ENCODE measurements around the gene SLC38A3.
A peak's percentile ranks its signal among the peaks of the same experiment; 100 is the strongest.

The SLC38A3 gene

GRCh38 chr3:50187750-50188149 is 17.3 kb upstream of the SLC38A3 start:
- Mint-ChIP-seq H3K36me3 (ENCODE audit: insufficient read depth) (peaks cover 1% of the 10 kb centered on the region), H3K27me3 (peaks cover 12% of the 10 kb centered on the region), H3K27ac (ENCODE audit: low read depth) (no peak overlapping the region), H3K9me3 (no peaks in the 10 kb centered on the region), H3K4me1 (no peaks in the 10 kb centered on the region), H3K4me3 (no peak overlapping the region)
- DNase-seq (ENCODE audit: low spot score in 2 of 2) = no peak
- ATAC-seq (replicated peaks; ENCODE audit: extremely low read depth, poor library complexity, severe bottlenecking) = no peak

GRCh38 chr3:50189274-50189673 is 15.8 kb upstream of the SLC38A3 start:
- DNase-seq (ENCODE audit: low spot score in 2 of 2) (no peak), ATAC-seq (replicated peaks; ENCODE audit: extremely low read depth, poor library complexity, severe bottlenecking) (no peak)
- H3K4me1 Mint-ChIP-seq = peaks cover 2% of the 10 kb centered on the region
- peaks cover 1% of the 10 kb centered on the region for H3K27me3 Mint-ChIP-seq
- H3K27ac Mint-ChIP-seq (ENCODE audit: low read depth) = no peak overlapping the region
- no peak overlapping the region for H3K4me3 Mint-ChIP-seq
- H3K36me3 Mint-ChIP-seq (ENCODE audit: insufficient read depth) = peaks cover 1% of the 10 kb centered on the region
- no peaks in the 10 kb centered on the region for H3K9me3 Mint-ChIP-seq

- DNase-seq (ENCODE audit: low spot score in 2 of 2) = no peak
- H3K27ac Mint-ChIP-seq (ENCODE audit: low read depth) = no peak overlapping the region
- no peaks in the 10 kb centered on the region for H3K27me3 Mint-ChIP-seq
- H3K36me3 Mint-ChIP-seq (ENCODE audit: insufficient read depth) = peaks cover 4% of the 10 kb centered on the region
- H3K4me3 Mint-ChIP-seq = no peak overlapping the region
- peaks cover 6% of the 10 kb centered on the region for H3K4me1 Mint-ChIP-seq
- no peaks in the 10 kb centered on the region for H3K9me3 Mint-ChIP-seq
- ATAC-seq (replicated peaks; ENCODE audit: extremely low read depth, poor library complexity, severe bottlenecking) = no peak
These were observed 15.1 kb upstream of the SLC38A3 start for GRCh38 chr3:50189989-50190388.

GRCh38 chr3:50190936-50191660 is 14.0 kb upstream of the SLC38A3 start, which contains the start of gene GNAT1:
Gene GNAT1, plus strand, starts transcription at chr3:50191610. Its CDS starts 116 bp downstream, at chr3:50191726.
- no peaks in the 10 kb centered on the region for H3K9me3 Mint-ChIP-seq
- peaks cover 6% of the 10 kb centered on the region for H3K4me1 Mint-ChIP-seq
- ATAC-seq (replicated peaks; ENCODE audit: extremely low read depth, poor library complexity, severe bottlenecking) (no peak), DNase-seq (ENCODE audit: low spot score in 2 of 2) (no peak)
- H3K27ac Mint-ChIP-seq (ENCODE audit: low read depth) = no peak within 1 kb of the TSS
- no peaks in the 10 kb centered on the region for H3K27me3 Mint-ChIP-seq
- H3K36me3 Mint-ChIP-seq (ENCODE audit: insufficient read depth) = peaks cover 4% of the 10 kb centered on the region
- H3K4me3 Mint-ChIP-seq = no peak within 1 kb of the TSS

- no peak overlapping the region for H3K27ac Mint-ChIP-seq (ENCODE audit: low read depth)
These were observed 12.9 kb upstream of the SLC38A3 start for GRCh38 chr3:50192124-50192523.

GRCh38 chr3:50192689-50193141 is 12.4 kb upstream of the SLC38A3 start:
- H3K4me3 Mint-ChIP-seq = no peak overlapping the region

More at GRCh38 chr3:50192124-50192523, 12.9 kb upstream of the SLC38A3 start:
- Mint-ChIP-seq H3K27me3 (no peaks in the 10 kb centered on the region), H3K36me3 (ENCODE audit: insufficient read depth) (peaks cover 4% of the 10 kb centered on the region), H3K4me3 (no peak overlapping the region), H3K4me1 (peaks cover 6% of the 10 kb centered on the region), H3K9me3 (no peaks in the 10 kb centered on the region)
- DNase-seq (ENCODE audit: low spot score in 2 of 2) (no peak), ATAC-seq (replicated peaks; ENCODE audit: extremely low read depth, poor library complexity, severe bottlenecking) (no peak)

GRCh38 chr3:50193286-50193685 is 11.8 kb upstream of the SLC38A3 start:
- no peaks in the 10 kb centered on the region for H3K9me3 Mint-ChIP-seq
- H3K27ac Mint-ChIP-seq (ENCODE audit: low read depth) = no peak overlapping the region
- peaks cover 1% of the 10 kb centered on the region for H3K27me3 Mint-ChIP-seq
- DNase-seq (ENCODE audit: low spot score in 2 of 2) (no peak), ATAC-seq (replicated peaks; ENCODE audit: extremely low read depth, poor library complexity, severe bottlenecking) (no peak)
- H3K36me3 Mint-ChIP-seq (ENCODE audit: insufficient read depth) = peaks cover 4% of the 10 kb centered on the region
- no peak overlapping the region for H3K4me3 Mint-ChIP-seq
- peaks cover 6% of the 10 kb centered on the region for H3K4me1 Mint-ChIP-seq

More at GRCh38 chr3:50192689-50193141, 12.4 kb upstream of the SLC38A3 start:
- no peaks in the 10 kb centered on the region for H3K9me3 Mint-ChIP-seq
- DNase-seq (ENCODE audit: low spot score in 2 of 2) = peak; percentile 82 to 88
- peaks cover 4% of the 10 kb centered on the region for H3K36me3 Mint-ChIP-seq (ENCODE audit: insufficient read depth)
- no peak for ATAC-seq (replicated peaks; ENCODE audit: extremely low read depth, poor library complexity, severe bottlenecking)
- peaks cover 6% of the 10 kb centered on the region for H3K4me1 Mint-ChIP-seq
- no peak overlapping the region for H3K27ac Mint-ChIP-seq (ENCODE audit: low read depth)
- H3K27me3 Mint-ChIP-seq = no peaks in the 10 kb centered on the region

GRCh38 chr3:50193746-50194127 is 11.3 kb upstream of the SLC38A3 start:
- Mint-ChIP-seq H3K4me3 (peak overlapping the region; percentile 38), H3K27ac (ENCODE audit: low read depth) (no peak overlapping the region), H3K4me1 (peaks cover 6% of the 10 kb centered on the region), H3K27me3 (peaks cover 6% of the 10 kb centered on the region), H3K36me3 (ENCODE audit: insufficient read depth) (peaks cover 4% of the 10 kb centered on the region), H3K9me3 (no peaks in the 10 kb centered on the region)
- no peak for ATAC-seq (replicated peaks; ENCODE audit: extremely low read depth, poor library complexity, severe bottlenecking)
- no peak for DNase-seq (ENCODE audit: low spot score in 2 of 2)

GRCh38 chr3:50194128-50194902 is 10.8 kb upstream of the SLC38A3 start:
- peaks cover 6% of the 10 kb centered on the region for H3K4me1 Mint-ChIP-seq
- ATAC-seq (replicated peaks; ENCODE audit: extremely low read depth, poor library complexity, severe bottlenecking) = peak; percentile 89
- no peaks in the 10 kb centered on the region for H3K9me3 Mint-ChIP-seq
- H3K27me3 Mint-ChIP-seq = peaks cover 11% of the 10 kb centered on the region
- H3K4me3 Mint-ChIP-seq = peak overlapping the region; percentile 38
- H3K27ac Mint-ChIP-seq (ENCODE audit: low read depth) = peak overlapping the region; percentile 68
- H3K36me3 Mint-ChIP-seq (ENCODE audit: insufficient read depth) = peaks cover 4% of the 10 kb centered on the region
- peak; percentile 81 for DNase-seq (ENCODE audit: low spot score in 2 of 2)

- peaks cover 4% of the 10 kb centered on the region for H3K36me3 Mint-ChIP-seq (ENCODE audit: insufficient read depth)
- peak; percentile 68 for ATAC-seq (replicated peaks; ENCODE audit: extremely low read depth, poor library complexity, severe bottlenecking)
- peaks cover 15% of the 10 kb centered on the region for H3K27me3 Mint-ChIP-seq
- no peaks in the 10 kb centered on the region for H3K9me3 Mint-ChIP-seq
- peak overlapping the region; percentile 38 for H3K4me3 Mint-ChIP-seq
- peaks cover 6% of the 10 kb centered on the region for H3K4me1 Mint-ChIP-seq
- peak overlapping the region; percentile 68 for H3K27ac Mint-ChIP-seq (ENCODE audit: low read depth)
- DNase-seq (ENCODE audit: low spot score in 2 of 2) = no peak
These were observed 10.1 kb upstream of the SLC38A3 start for GRCh38 chr3:50194903-50195500.

GRCh38 chr3:50195501-50196252 is 9.4 kb upstream of the SLC38A3 start:
- peaks cover 19% of the 10 kb centered on the region for H3K27me3 Mint-ChIP-seq

GRCh38 chr3:50196253-50196801 is 8.7 kb upstream of the SLC38A3 start:
- H3K36me3 Mint-ChIP-seq (ENCODE audit: insufficient read depth) = peaks cover 4% of the 10 kb centered on the region
- no peak overlapping the region for H3K27ac Mint-ChIP-seq (ENCODE audit: low read depth)
- DNase-seq (ENCODE audit: low spot score in 2 of 2) (no peak), ATAC-seq (replicated peaks; ENCODE audit: extremely low read depth, poor library complexity, severe bottlenecking) (no peak)
- no peak overlapping the region for H3K4me3 Mint-ChIP-seq
- peaks cover 6% of the 10 kb centered on the region for H3K4me1 Mint-ChIP-seq
- H3K9me3 Mint-ChIP-seq = no peaks in the 10 kb centered on the region
- peaks cover 26% of the 10 kb centered on the region for H3K27me3 Mint-ChIP-seq

More at GRCh38 chr3:50195501-50196252, 9.4 kb upstream of the SLC38A3 start:
- H3K4me3 Mint-ChIP-seq = no peak overlapping the region
- no peak for DNase-seq (ENCODE audit: low spot score in 2 of 2)
- ATAC-seq (replicated peaks; ENCODE audit: extremely low read depth, poor library complexity, severe bottlenecking) = no peak
- H3K36me3 Mint-ChIP-seq (ENCODE audit: insufficient read depth) = peaks cover 4% of the 10 kb centered on the region
- H3K9me3 Mint-ChIP-seq = no peaks in the 10 kb centered on the region
- peaks cover 6% of the 10 kb centered on the region for H3K4me1 Mint-ChIP-seq
- H3K27ac Mint-ChIP-seq (ENCODE audit: low read depth) = no peak overlapping the region
